Endothelial cell of umbilical vein (primary cell): ENCODE data around the gene TOP3A. TPM values are rescaled to one million over a fixed set of nuclear protein-coding genes. Genes with fewer than 3 reads are reported as not detected.

Experiments used
- BruUV-seq: library from RNA; stranded (reverse); fragments of 400-500 nt; replicated peaks from 2 replicates; lab custom pipeline; 2021; lab: Mats Ljungman, UMichigan
- CTCF ChIA-PET: fragments of 300-600, 350-600 bp; sonication (Branson Sonifier 250); formaldehyde crosslinking; loops from one replicate; lab custom pipeline; 2021; ENCODE audit warnings: antibody characterized with exemption, inconsistent platforms; lab: Charles Lee
- POLR2A ChIA-PET: fragments of 300-600, 350-600 bp; sonication (Branson Sonifier 250); formaldehyde crosslinking; loops from one replicate; lab custom pipeline; 2021; ENCODE audit warnings: antibody characterized with exemption, inconsistent platforms; lab: Charles Lee
- DNase-seq: peaks from one replicate; pipeline ENCODE4 v3.0.0-alpha.2; 2011; ENCODE audit warnings: low read depth, low spot score
- FAIRE-seq: peaks from 2 replicates; lab custom pipeline; 2011; peaks lifted over from hg19 to GRCh38; lab: Jason Lieb, UNC
- H2AFZ ChIP-seq: 2 replicates; pipeline ENCODE4 v1.6.0; 2012; ENCODE audit warnings: low read depth, low read length, control low read depth, inconsistent platforms
- H3K27ac ChIP-seq: 2 replicates; pipeline ENCODE4 v1.5.1; 2011; ENCODE audit warnings: low read depth, mild to moderate bottlenecking, control low read depth, low read length, moderate library complexity; ENCODE audit not compliant: insufficient read depth
- H3K27me3 ChIP-seq, 2 experiments: 2 replicates each; pipeline versions ENCODE4 v1.6.0 to v1.6.1; 2011; ENCODE audit warnings: low read length in 2 of 2, mixed read lengths in 1 of 2; ENCODE audit not compliant: control insufficient read depth in 2 of 2, insufficient read depth in 2 of 2
- H3K36me3 ChIP-seq, 2 experiments: 2 replicates in 1 of 2; 3 replicates in 1 of 2; pipeline ENCODE4 v1.5.1; 2011; ENCODE audit warnings: low read length in 2 of 2, mild to moderate bottlenecking in 1 of 2, moderate library complexity in 1 of 2; ENCODE audit not compliant: control insufficient read depth in 2 of 2, insufficient read depth in 2 of 2; ENCODE audit errors: extremely low read depth in 1 of 2
- H3K4me1 ChIP-seq: 3 replicates; pipeline ENCODE4 v1.5.1; 2011; ENCODE audit warnings: mild to moderate bottlenecking, low read length; ENCODE audit not compliant: control insufficient read depth, insufficient read depth; ENCODE audit errors: extremely low read depth
- H3K4me2 ChIP-seq: 2 replicates; pipeline ENCODE4 v1.6.1; 2011; ENCODE audit warnings: low read length, control low read depth, mixed read lengths; ENCODE audit not compliant: insufficient read depth
- H3K4me3 ChIP-seq, 3 experiments: fragments of 200-600 bp in 1 of 3; sonication (generic), shearing (Covaris generic) in 1 of 3; replicated peaks in 1 of 3; 2 replicates each; pipeline ENCODE4 v1.5.1; 2011 to 2016; ENCODE audit warnings: control low read depth in 3 of 3, low read length in 3 of 3, mild to moderate bottlenecking in 2 of 3, inconsistent platforms in 1 of 3, low read depth in 1 of 3, moderate library complexity in 1 of 3; ENCODE audit not compliant: insufficient read depth in 1 of 3
- H3K79me2 ChIP-seq: 2 replicates; pipeline ENCODE4 v1.6.0; 2012; ENCODE audit warnings: low read length, inconsistent platforms; ENCODE audit not compliant: control insufficient read depth, insufficient read depth
- H3K9ac ChIP-seq: replicated peaks from 2 replicates; pipeline ENCODE3; 2011; ENCODE audit warnings: low read length, control low read depth; ENCODE audit not compliant: insufficient read depth; ENCODE audit errors: extremely low read depth
- H3K9me1 ChIP-seq: replicated peaks from 3 replicates; pipeline ENCODE4 v1.6.0; 2011; ENCODE audit warnings: mild to moderate bottlenecking, low read length; ENCODE audit not compliant: control insufficient read depth, insufficient read depth; ENCODE audit errors: extremely low read depth
- H3K9me3 ChIP-seq: replicated peaks from 2 replicates; pipeline ENCODE4 v1.5.1; 2012; ENCODE audit warnings: low read length, inconsistent platforms; ENCODE audit not compliant: control insufficient read depth, insufficient read depth
- H4K20me1 ChIP-seq: replicated peaks from 2 replicates; pipeline ENCODE3; 2011; ENCODE audit warnings: mild to moderate bottlenecking, low read length; ENCODE audit not compliant: control insufficient read depth, insufficient read depth; ENCODE audit errors: extremely low read depth
- CTCF ChIP-seq, 2 donors: IDR thresholded peaks; 1 replicate in 1 of 2; 2 replicates in 1 of 2; pipeline ENCODE4 v1.5.1; 2011; ENCODE audit warnings: low read length in 2 of 2, mild to moderate bottlenecking in 2 of 2, moderate library complexity in 2 of 2, control low read depth in 1 of 2, inconsistent platforms in 1 of 2, low read depth in 1 of 2; ENCODE audit not compliant: insufficient read depth in 1 of 2; ENCODE audit errors: extremely low read depth in 1 of 2
- EZH2 ChIP-seq: IDR thresholded peaks from 2 replicates; pipeline ENCODE4 v1.6.1; 2012; ENCODE audit warnings: borderline replicate concordance, low read depth, mild to moderate bottlenecking, moderate library complexity, low read length, inconsistent platforms; ENCODE audit not compliant: severe bottlenecking
- FOS ChIP-seq: IDR thresholded peaks from 2 replicates; pipeline ENCODE4 v1.6.1; 2011; ENCODE audit warnings: mild to moderate bottlenecking, low read length, moderate library complexity, borderline replicate concordance; ENCODE audit not compliant: insufficient read depth
- GATA2 ChIP-seq: IDR thresholded peaks from 2 replicates; pipeline ENCODE4 v1.7.0; 2011; ENCODE audit warnings: low read depth, mild to moderate bottlenecking, moderate library complexity, mixed read lengths, low read length; ENCODE audit not compliant: insufficient read length, insufficient read depth
- JUN ChIP-seq: IDR thresholded peaks from 2 replicates; pipeline ENCODE4 v1.6.1; 2011; ENCODE audit warnings: borderline replicate concordance, low read depth; ENCODE audit not compliant: insufficient read length, insufficient read depth
- MAX ChIP-seq: IDR thresholded peaks from 2 replicates; pipeline ENCODE4 v1.6.1; 2011; ENCODE audit not compliant: insufficient read depth, insufficient read length
- MYC ChIP-seq: IDR thresholded peaks from one replicate; pipeline ENCODE4 v1.6.1; 2011; ENCODE audit warnings: mild to moderate bottlenecking, low read depth, low read length
- POLR2A ChIP-seq: IDR thresholded peaks from 2 replicates; pipeline ENCODE4 v1.6.1; 2012; ENCODE audit warnings: low read depth, mild to moderate bottlenecking, control low read depth, low read length
- POLR2AphosphoS5 ChIP-seq: IDR thresholded peaks from 2 replicates; pipeline ENCODE4 v1.6.1; 2012; ENCODE audit warnings: low read depth, mild to moderate bottlenecking, control low read depth, low read length, moderate library complexity; ENCODE audit not compliant: insufficient read depth
- dilution Hi-C: fragments of 300-500 bp; cut with MboI; formaldehyde crosslinking; loops from one replicate; pipeline ENCODE4 v1.15.0; 2019; ENCODE audit warnings: low sequenced_read_pairs; ENCODE audit not compliant: extremely low pct_ligation_motif_present
- intact Hi-C: fragments of 100-400 bp; cut with micrococcal nuclease; formaldehyde crosslinking; loops from one replicate; pipeline ENCODE4 v1.10.0; 2022
- polyA plus RNA-seq, 4 experiments: library from polyadenylated mRNA; depleted of rRNA in 3 of 4; stranded (reverse) in 3 of 4; unstranded in 1 of 4; fragments of >200 nt; gene quantifications; 2 replicates each; pipeline versions ENCODE4 v1.2.1 to v1.2.3, GENCODE V29; 2011 to 2012; ENCODE audit warnings: missing spikeins in 1 of 4
- total RNA-seq: library from RNA; stranded (reverse); gene quantifications from 2 replicates; pipeline ENCODE4 v1.2.3, GENCODE V29; 2021

The TOP3A gene
- total and polyA plus RNA-seq, 2 donors (not counting 3 experiments of a cell fraction or from before 2014, with no cell fraction given), result 20.4 to 53.1 TPM

DNA sequence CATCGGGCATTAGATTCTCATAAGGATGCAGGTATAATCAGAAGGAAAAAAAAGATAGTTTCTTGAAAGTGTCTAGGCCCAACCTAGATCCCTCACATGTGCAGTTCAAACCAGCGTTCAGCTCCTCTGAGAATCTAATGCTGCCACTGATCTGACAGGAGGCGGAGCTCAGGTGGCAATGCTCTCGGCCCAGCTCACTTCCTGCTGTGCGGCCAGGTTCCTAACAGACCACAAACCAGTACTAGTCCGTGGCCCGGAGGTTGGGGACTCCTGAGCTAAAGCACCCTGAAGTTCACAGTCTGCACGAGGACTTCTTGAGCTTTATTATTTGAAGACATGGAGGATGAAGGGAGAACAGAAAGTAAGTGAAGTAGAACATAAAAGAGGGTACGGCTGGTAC, 17.1 kb upstream of the TOP3A start:
- no peak for DNase-seq
- no peak overlapping the region for H3K4me3 ChIP-seq
- no peaks in the 10 kb centered on the region for H3K27me3 ChIP-seq
- no peak overlapping the region for H3K4me2 ChIP-seq
- dilution Hi-C loops, result no loop called here
- H2AFZ ChIP-seq, result no peak overlapping the region
- no peak overlapping the region for H3K27ac ChIP-seq
- intact Hi-C loops, result no loop called here
- ChIA-PET POLR2A (no interaction called here), CTCF (interaction anchor here (3.4 kb wide), 1 partner anchor 8 kb away, joined by 10 read pairs; no protein-coding TSS in a partner anchor)
- no TSS peak for BruUV-seq
- H3K9me1 ChIP-seq, result no peaks in the 10 kb centered on the region
- H3K36me3 ChIP-seq, result peaks cover 0 to 13% of the 10 kb centered on the region in 2 experiments
- no peaks in the 10 kb centered on the region for H3K9me3 ChIP-seq
- no peaks in the 10 kb centered on the region for H4K20me1 ChIP-seq
- no peak overlapping the region for H3K9ac ChIP-seq
- no peaks in the 10 kb centered on the region for H3K4me1 ChIP-seq
- no peak for TF ChIP-seq EZH2
- TF ChIP-seq GATA2, result no peak
- no peak for TF ChIP-seq JUN
- TF ChIP-seq POLR2AphosphoS5, result no peak
- no peak for TF ChIP-seq FOS
- TF ChIP-seq MAX, result no peak
- TF ChIP-seq POLR2A, result no peak
- TF ChIP-seq MYC, result no peak
- no peak for TF ChIP-seq CTCF (IDR thresholded peaks at IDR 0.05; ENCODE audit: extremely low read depth in 1 of 2, insufficient read depth in 1 of 2, low read depth in 1 of 2, low read length in 2 of 2)
- FAIRE-seq, result no peak
- H3K79me2 ChIP-seq, result no peaks in the 10 kb centered on the region
